ENCODE results near the gene STAT4. TPM values are rescaled to one million over a fixed set of nuclear protein-coding genes. Genes with fewer than 3 reads are reported as not detected.

STAT4 gene
- total and polyA plus RNA-seq, 4 donors, result 0.85 to 7.9 (median 3.2) TPM

DNA sequence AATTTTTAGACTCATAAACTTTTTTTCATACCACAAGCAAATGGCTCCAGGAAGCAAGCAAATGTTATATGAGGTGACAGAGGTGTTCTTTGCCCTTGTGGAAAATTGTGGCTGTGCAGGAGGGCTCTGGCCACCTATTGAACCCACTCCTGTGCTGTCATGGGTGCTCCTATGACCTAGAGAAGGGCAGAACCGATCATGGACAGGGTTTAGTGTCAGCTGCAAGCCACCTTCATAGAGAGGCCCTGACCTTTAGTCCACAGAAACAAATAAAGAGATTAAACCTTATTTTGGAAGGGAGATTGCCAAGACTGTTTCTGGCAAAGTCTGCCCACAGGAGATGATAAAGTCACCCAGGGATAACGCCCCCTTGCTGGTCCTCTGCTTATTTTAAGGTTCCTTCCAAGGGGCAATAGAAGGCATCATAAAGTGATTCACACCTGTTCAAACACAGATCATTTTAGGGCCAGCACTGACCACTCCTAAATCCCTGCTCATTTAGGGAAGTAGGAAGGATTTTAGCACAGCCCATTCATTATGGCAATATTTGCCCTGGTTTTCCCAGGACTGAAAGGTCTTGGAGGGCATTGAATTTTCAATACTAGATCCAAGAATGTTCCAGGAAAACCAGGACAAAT is 26.1 kb upstream of the STAT4 start:
- Histone ChIP-seq H3K4me3 (ENCODE audit: low read depth in 1 of 3, low read length in 3 of 3) (peak overlapping the region in 1 of 3 donors; percentile 25), H3K27ac (ENCODE audit: low read depth in 1 of 2, low read length in 2 of 2) (peak overlapping the region; percentile 52 to 73), H3K9me3 (ENCODE audit: control insufficient read depth in 4 of 4, low read length in 3 of 4) (no peaks in the 10 kb centered on the region), H3K36me3 (ENCODE audit: control insufficient read depth in 4 of 4, insufficient read depth in 3 of 4, low read depth in 1 of 4, low read length in 3 of 4) (no peaks in the 10 kb centered on the region), H3K4me1 (ENCODE audit: control insufficient read depth in 4 of 4, insufficient read depth in 4 of 4, low read length in 3 of 4) (peaks cover 16 to 62% (median 49%) of the 10 kb centered on the region in 4 donors), H3K27me3 (ENCODE audit: control insufficient read depth in 4 of 4, insufficient read depth in 4 of 4, low read length in 3 of 4) (no peaks in the 10 kb centered on the region), H3K9ac (ENCODE audit: low read depth in 1 of 2, low read length in 2 of 2) (no peak overlapping the region)
- TF ChIP-seq FOXA2 (IDR thresholded peaks at IDR 0.05) (no peak), JUND (IDR thresholded peaks at IDR 0.05) (peak; percentile 27 to 42), GABPA (IDR thresholded peaks at IDR 0.05 in 1 of 2, conservative IDR thresholded peaks at IDR 0.05 in 1 of 2) (no peak), SP1 (IDR thresholded peaks at IDR 0.05) (peak; percentile 86), EGR1 (IDR thresholded peaks at IDR 0.05; ENCODE audit: low read depth in 2 of 2) (peak; percentile 4 to 13), TAF1 (conservative IDR thresholded peaks at IDR 0.05) (no peak), MAX (IDR thresholded peaks at IDR 0.05) (no peak), HNF4G (IDR thresholded peaks at IDR 0.05) (peak; percentile 12), YY1 (IDR thresholded peaks at IDR 0.05) (no peak), CTCF (IDR thresholded peaks at IDR 0.05; ENCODE audit: low read depth, low read length, missing input control) (peak; percentile 21), RXRA (IDR thresholded peaks at IDR 0.05) (peak; percentile 87 to 91), HNF4A (conservative IDR thresholded peaks at IDR 0.05) (peak; percentile 64 to 76), NR2F2 (IDR thresholded peaks at IDR 0.05) (peak; percentile 48), FOXA1 (IDR thresholded peaks at IDR 0.05) (no peak), RAD21 (IDR thresholded peaks at IDR 0.05) (peak; percentile 3 to 31), REST (IDR thresholded peaks at IDR 0.05) (no peak)
- TF ChIP-seq, protein P1, sequence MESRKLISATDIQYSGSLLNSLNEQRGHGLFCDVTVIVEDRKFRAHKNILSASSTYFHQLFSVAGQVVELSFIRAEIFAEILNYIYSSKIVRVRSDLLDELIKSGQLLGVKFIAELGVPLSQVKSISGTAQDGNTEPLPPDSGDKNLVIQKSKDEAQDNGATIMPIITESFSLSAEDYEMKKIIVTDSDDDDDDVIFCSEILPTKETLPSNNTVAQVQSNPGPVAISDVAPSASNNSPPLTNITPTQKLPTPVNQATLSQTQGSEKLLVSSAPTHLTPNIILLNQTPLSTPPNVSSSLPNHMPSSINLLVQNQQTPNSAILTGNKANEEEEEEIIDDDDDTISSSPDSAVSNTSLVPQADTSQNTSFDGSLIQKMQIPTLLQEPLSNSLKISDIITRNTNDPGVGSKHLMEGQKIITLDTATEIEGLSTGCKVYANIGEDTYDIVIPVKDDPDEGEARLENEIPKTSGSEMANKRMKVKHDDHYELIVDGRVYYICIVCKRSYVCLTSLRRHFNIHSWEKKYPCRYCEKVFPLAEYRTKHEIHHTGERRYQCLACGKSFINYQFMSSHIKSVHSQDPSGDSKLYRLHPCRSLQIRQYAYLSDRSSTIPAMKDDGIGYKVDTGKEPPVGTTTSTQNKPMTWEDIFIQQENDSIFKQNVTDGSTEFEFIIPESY (IDR thresholded peaks at IDR 0.05), result no peak
- TF ChIP-seq, protein P2, sequence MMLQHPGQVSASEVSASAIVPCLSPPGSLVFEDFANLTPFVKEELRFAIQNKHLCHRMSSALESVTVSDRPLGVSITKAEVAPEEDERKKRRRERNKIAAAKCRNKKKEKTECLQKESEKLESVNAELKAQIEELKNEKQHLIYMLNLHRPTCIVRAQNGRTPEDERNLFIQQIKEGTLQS (IDR thresholded peaks at IDR 0.05), result peak; percentile 24
- DNase-seq (ENCODE audit: low spot score), result no peak
- WGBS, result 21% methylated on average over 2 of the region's 2 CpGs

All from liver (tissue), 9 donors.